Panc1 (cell line): Measurements from ENCODE around the gene PRIMPOL. TPM values are rescaled to one million over a fixed set of nuclear protein-coding genes. Genes with fewer than 3 reads are reported as not detected.

ENCODE experiments used
- ATAC-seq: fragments of 200-7000 bp; cut with Tn5 transposase; 2 replicates; pipeline ENCODE4 v1.9.1; 2020; ENCODE audit warnings: mild to moderate bottlenecking, moderate library complexity
- BruUV-seq: library from RNA; stranded (reverse); fragments of 400-500 nt; replicated peaks from 2 replicates; lab custom pipeline; 2021; lab: Mats Ljungman, UMichigan
- CTCF ChIA-PET: fragments of 300-600 bp; sonication (Branson Sonifier 250); formaldehyde crosslinking; loops from one replicate; lab custom pipeline; 2022; ENCODE audit warnings: antibody characterized with exemption; lab: Charles Lee
- POLR2A ChIA-PET: fragments of 300-600 bp; sonication (Branson Sonifier 250); formaldehyde crosslinking; loops from one replicate; lab custom pipeline; 2022; ENCODE audit warnings: antibody characterized with exemption; lab: Charles Lee
- DNase-seq: peaks from one replicate; pipeline ENCODE4 v3.0.0-alpha.2; 2010; ENCODE audit warnings: low read depth, low spot score
- H3K27ac ChIP-seq: 2 replicates; pipeline ENCODE4 v1.5.1; 2011; ENCODE audit warnings: mild to moderate bottlenecking, low read length, inconsistent platforms
- H3K27me3 ChIP-seq: fragments of 200-500 bp; sonication (Bioruptor generic); 2 replicates; pipeline ENCODE4 v1.6.0; 2014; ENCODE audit warnings: low read length, inconsistent platforms; ENCODE audit not compliant: control insufficient read depth, insufficient read depth
- H3K36me3 ChIP-seq: fragments of 200-500 bp; sonication (Bioruptor generic); 2 replicates; pipeline ENCODE4 v1.5.1; 2014; ENCODE audit warnings: inconsistent platforms, mild to moderate bottlenecking, low read length, moderate library complexity; ENCODE audit not compliant: control insufficient read depth, insufficient read depth
- H3K4me1 ChIP-seq: 2 replicates; pipeline ENCODE4 v1.5.1; 2011; ENCODE audit warnings: inconsistent platforms, mild to moderate bottlenecking, low read length, moderate library complexity; ENCODE audit not compliant: control insufficient read depth, insufficient read depth
- H3K4me3 ChIP-seq, 2 experiments: 2 replicates each; pipeline ENCODE4 v1.5.1; 2011 to 2012; ENCODE audit warnings: low read depth in 2 of 2, low read length in 2 of 2, mild to moderate bottlenecking in 2 of 2, inconsistent platforms in 1 of 2, moderate library complexity in 1 of 2
- H3K9me3 ChIP-seq: fragments of 200-500 bp; sonication (Bioruptor generic); 2 replicates; pipeline ENCODE4 v1.5.1; 2014; ENCODE audit warnings: low read depth, mild to moderate bottlenecking, inconsistent platforms, low read length, moderate library complexity; ENCODE audit not compliant: control insufficient read depth, insufficient read depth
- CTCF ChIP-seq: fragments of 450-650 bp; IDR thresholded peaks from 2 replicates; pipeline ENCODE4 v1.5.1; 2017; ENCODE audit warnings: mild to moderate bottlenecking
- POLR2AphosphoS5 ChIP-seq: IDR thresholded peaks from 2 replicates; pipeline ENCODE4 v1.6.1; 2012; ENCODE audit warnings: mild to moderate bottlenecking, low read depth, low read length, moderate library complexity
- REST ChIP-seq, 2 experiments: IDR thresholded peaks; 2 replicates each; pipeline ENCODE4 v1.6.1; 2011 to 2012; ENCODE audit warnings: low read depth in 2 of 2, control low read depth in 1 of 2, low read length in 1 of 2, mild to moderate bottlenecking in 1 of 2, moderate library complexity in 1 of 2; ENCODE audit not compliant: insufficient read depth in 1 of 2
- SIN3A ChIP-seq: IDR thresholded peaks from 2 replicates; pipeline ENCODE4 v1.6.1; 2012; ENCODE audit warnings: low read depth, mild to moderate bottlenecking, low read length, moderate library complexity, borderline replicate concordance; ENCODE audit not compliant: insufficient read depth
- TCF7L2 ChIP-seq: IDR thresholded peaks from 2 replicates; pipeline ENCODE4 v1.6.1; 2011; ENCODE audit warnings: mild to moderate bottlenecking, low read depth, low read length, inconsistent platforms
- in situ Hi-C: cut with HindIII; loops from 2 replicates; pipeline ENCODE4 v1.10.0; 2016; ENCODE audit warnings: low sequenced_read_pairs, low pct_unique_long_range_greater_than_20kb
- intact Hi-C: fragments of 100-400 bp; cut with micrococcal nuclease; formaldehyde crosslinking; loops from one replicate; pipeline ENCODE4 v1.10.0; 2022; ENCODE audit not compliant: unreplicated experiment
- total RNA-seq: library from RNA; stranded (reverse); gene quantifications from one replicate; pipeline ENCODE4 v1.2.1, GENCODE V29; 2021; ENCODE audit not compliant: unreplicated experiment

Gene PRIMPOL
- total RNA-seq, 1 experiment from 2014 or later = 11.7 TPM

GRCh38 chr4:184669251-184669650, 19.7 kb downstream of the PRIMPOL start:
- CTCF ChIA-PET = no interaction called here
- Histone ChIP-seq H3K36me3 (no peaks in the 10 kb centered on the region), H3K27me3 (no peaks in the 10 kb centered on the region), H3K9me3 (no peaks in the 10 kb centered on the region), H3K4me3 (no peak overlapping the region), H3K4me1 (no peaks in the 10 kb centered on the region), H3K27ac (no peak overlapping the region)
- TF ChIP-seq TCF7L2 (no peak), SIN3A (no peak), CTCF (no peak), POLR2AphosphoS5 (no peak), REST (IDR thresholded peaks at IDR 0.05; ENCODE audit: insufficient read depth in 1 of 2, low read depth in 2 of 2, low read length in 1 of 2) (no peak)
- intact Hi-C loops = no loop called here
- in situ Hi-C loops = no loop called here
- no peak for DNase-seq
- BruUV-seq = no TSS peak
- no peak for ATAC-seq
- POLR2A ChIA-PET = no interaction called here

- intact Hi-C loops = no loop called here
- BruUV-seq = no TSS peak
- Histone ChIP-seq H3K27ac (no peak overlapping the region), H3K36me3 (no peaks in the 10 kb centered on the region), H3K27me3 (no peaks in the 10 kb centered on the region), H3K4me3 (no peak overlapping the region), H3K4me1 (no peaks in the 10 kb centered on the region), H3K9me3 (no peaks in the 10 kb centered on the region)
- TF ChIP-seq POLR2AphosphoS5 (no peak), TCF7L2 (no peak), SIN3A (no peak), REST (IDR thresholded peaks at IDR 0.05; ENCODE audit: insufficient read depth in 1 of 2, low read depth in 2 of 2, low read length in 1 of 2) (no peak), CTCF (no peak)
- in situ Hi-C loops = no loop called here
- ATAC-seq (no peak), DNase-seq (no peak)
- CTCF ChIA-PET = no interaction called here
- POLR2A ChIA-PET = no interaction called here
Measured at GRCh38 chr4:184671101-184671500, 21.6 kb downstream of the PRIMPOL start.
